OCI-LY3 (cell line): ENCODE data around the gene SERPINB1.

Source experiments
- H2AFZ ChIP-seq: fragments of 200-600, 300-600 bp; shearing (Covaris generic); 2 replicates; pipeline ENCODE4 v1.6.0; 2014; ENCODE audit warnings: antibody characterized with exemption, low read depth, low read length
- H3K27ac ChIP-seq: fragments of 200-600, 300-600 bp; sonication (generic); 2 replicates; pipeline ENCODE4 v1.5.1; 2014; ENCODE audit warnings: mild to moderate bottlenecking, low read length, moderate library complexity, mixed read lengths
- H3K27me3 ChIP-seq: fragments of 200-600, 300-600 bp; sonication (generic); 2 replicates; pipeline ENCODE4 v1.6.1; 2014; ENCODE audit warnings: low read depth, low read length, mixed read lengths
- H3K36me3 ChIP-seq: fragments of 200-600, 300-600 bp; sonication (generic); replicated peaks from 2 replicates; pipeline ENCODE3; 2014; ENCODE audit warnings: low read depth, low read length, mixed read lengths
- H3K4me1 ChIP-seq: fragments of 300-600, 200-600 bp; sonication (generic); 2 replicates; pipeline ENCODE4 v1.6.1; 2014; ENCODE audit warnings: low read length, mixed read lengths
- H3K4me2 ChIP-seq: fragments of 200-600, 300-600 bp; sonication (generic); 2 replicates; pipeline ENCODE4 v1.6.1; 2014; ENCODE audit warnings: low read length, mixed read lengths
- H3K4me3 ChIP-seq: fragments of 300-600, 200-600 bp; sonication (generic); 2 replicates; pipeline ENCODE4 v1.5.1; 2014; ENCODE audit warnings: antibody characterized with exemption, mild to moderate bottlenecking, low read length, moderate library complexity
- H3K79me2 ChIP-seq: fragments of 300-600, 200-600 bp; shearing (Covaris generic); 2 replicates; pipeline ENCODE4 v1.6.1; 2014; ENCODE audit warnings: mild to moderate bottlenecking, low read length, mixed read lengths
- H3K9ac ChIP-seq: fragments of 300-600, 200-600 bp; shearing (Covaris generic); 2 replicates; pipeline ENCODE4 v1.6.0; 2014; ENCODE audit warnings: mild to moderate bottlenecking, low read length, moderate library complexity
- H3K9me3 ChIP-seq: fragments of 200-600, 300-600 bp; shearing (Covaris generic); 2 replicates; pipeline ENCODE4 v1.6.1; 2014; ENCODE audit warnings: low read length, mixed read lengths; ENCODE audit not compliant: insufficient read depth
- H4K20me1 ChIP-seq: fragments of 200-600, 300-600 bp; sonication (generic); 2 replicates; pipeline ENCODE4 v1.6.1; 2016; ENCODE audit warnings: low read length, mixed read lengths; ENCODE audit not compliant: insufficient read depth
- EZH2phosphoT487 ChIP-seq: fragments of 200-600 bp; shearing (Covaris generic); IDR thresholded peaks from 2 replicates; pipeline ENCODE4 v1.6.1; 2018; ENCODE audit warnings: antibody characterized with exemption, mixed run types, low read depth
- TF ChIP-seq, protein P1 (sequence below): fragments of 200-600, 300-600 bp; sonication (generic); IDR thresholded peaks from 2 replicates; pipeline ENCODE4 v1.5.1; 2014; ENCODE audit warnings: antibody characterized with exemption, low read length, low read depth

Gene SERPINB1

DNA sequence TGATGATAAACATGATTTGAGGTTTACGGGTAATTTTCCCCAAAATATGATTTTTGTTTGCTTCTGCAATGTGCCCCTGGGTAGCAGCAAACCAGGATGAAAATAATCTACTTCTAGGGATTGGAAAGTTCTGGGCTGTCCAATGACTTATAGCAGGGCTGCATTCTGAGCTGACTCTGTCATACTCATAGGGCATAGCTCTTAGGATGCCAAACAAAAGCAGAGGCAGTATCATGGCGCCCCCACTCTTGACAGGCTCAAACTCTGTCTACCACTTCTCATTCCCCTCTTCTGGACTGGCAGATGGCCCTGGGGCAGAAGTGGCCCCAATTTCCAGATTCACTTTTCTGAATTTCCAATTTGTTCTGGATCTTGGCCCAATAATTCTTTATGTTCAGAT is 10.3 kb downstream of the SERPINB1 start:
- Histone ChIP-seq H3K27me3 (no peaks in the 10 kb centered on the region), H2AFZ (no peak overlapping the region), H3K9me3 (no peaks in the 10 kb centered on the region), H3K4me1 (peaks cover 6% of the 10 kb centered on the region), H3K9ac (no peak overlapping the region), H3K79me2 (no peaks in the 10 kb centered on the region), H3K36me3 (no peaks in the 10 kb centered on the region), H4K20me1 (no peaks in the 10 kb centered on the region), H3K27ac (no peak overlapping the region), H3K4me3 (no peak overlapping the region), H3K4me2 (no peak overlapping the region)
- TF ChIP-seq, protein P1, sequence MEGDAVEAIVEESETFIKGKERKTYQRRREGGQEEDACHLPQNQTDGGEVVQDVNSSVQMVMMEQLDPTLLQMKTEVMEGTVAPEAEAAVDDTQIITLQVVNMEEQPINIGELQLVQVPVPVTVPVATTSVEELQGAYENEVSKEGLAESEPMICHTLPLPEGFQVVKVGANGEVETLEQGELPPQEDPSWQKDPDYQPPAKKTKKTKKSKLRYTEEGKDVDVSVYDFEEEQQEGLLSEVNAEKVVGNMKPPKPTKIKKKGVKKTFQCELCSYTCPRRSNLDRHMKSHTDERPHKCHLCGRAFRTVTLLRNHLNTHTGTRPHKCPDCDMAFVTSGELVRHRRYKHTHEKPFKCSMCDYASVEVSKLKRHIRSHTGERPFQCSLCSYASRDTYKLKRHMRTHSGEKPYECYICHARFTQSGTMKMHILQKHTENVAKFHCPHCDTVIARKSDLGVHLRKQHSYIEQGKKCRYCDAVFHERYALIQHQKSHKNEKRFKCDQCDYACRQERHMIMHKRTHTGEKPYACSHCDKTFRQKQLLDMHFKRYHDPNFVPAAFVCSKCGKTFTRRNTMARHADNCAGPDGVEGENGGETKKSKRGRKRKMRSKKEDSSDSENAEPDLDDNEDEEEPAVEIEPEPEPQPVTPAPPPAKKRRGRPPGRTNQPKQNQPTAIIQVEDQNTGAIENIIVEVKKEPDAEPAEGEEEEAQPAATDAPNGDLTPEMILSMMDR = no peak
- TF ChIP-seq EZH2phosphoT487 = no peak

DNA sequence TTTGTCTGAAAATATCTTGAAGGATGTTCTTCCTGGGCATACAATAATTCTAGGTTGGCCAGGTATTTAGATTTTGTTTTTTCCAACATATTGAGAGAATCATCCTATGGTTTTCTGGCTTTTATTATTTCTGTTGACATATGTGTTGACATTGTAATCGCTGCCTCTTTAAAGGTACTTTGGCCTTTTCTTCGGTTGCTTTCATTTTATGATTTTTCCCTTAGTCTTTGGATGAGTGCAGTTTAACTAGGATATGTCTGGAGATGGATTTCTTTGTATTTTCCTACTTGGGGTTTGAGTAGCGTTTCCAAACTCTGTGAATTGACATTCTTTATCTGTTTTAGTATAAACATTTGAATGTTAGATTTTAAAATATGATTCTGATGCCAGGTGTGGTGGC is 11.5 kb downstream of the SERPINB1 start:
- H4K20me1 ChIP-seq = no peaks in the 10 kb centered on the region
- H3K4me1 ChIP-seq = peaks cover 6% of the 10 kb centered on the region
- no peak overlapping the region for H3K27ac ChIP-seq
- no peak overlapping the region for H3K4me3 ChIP-seq
- no peak overlapping the region for H3K4me2 ChIP-seq
- TF ChIP-seq EZH2phosphoT487 = no peak
- TF ChIP-seq, protein P1 = no peak
- no peaks in the 10 kb centered on the region for H3K36me3 ChIP-seq
- no peaks in the 10 kb centered on the region for H3K27me3 ChIP-seq
- H2AFZ ChIP-seq = no peak overlapping the region
- H3K9ac ChIP-seq = no peak overlapping the region
- H3K79me2 ChIP-seq = no peaks in the 10 kb centered on the region
- no peaks in the 10 kb centered on the region for H3K9me3 ChIP-seq

DNA sequence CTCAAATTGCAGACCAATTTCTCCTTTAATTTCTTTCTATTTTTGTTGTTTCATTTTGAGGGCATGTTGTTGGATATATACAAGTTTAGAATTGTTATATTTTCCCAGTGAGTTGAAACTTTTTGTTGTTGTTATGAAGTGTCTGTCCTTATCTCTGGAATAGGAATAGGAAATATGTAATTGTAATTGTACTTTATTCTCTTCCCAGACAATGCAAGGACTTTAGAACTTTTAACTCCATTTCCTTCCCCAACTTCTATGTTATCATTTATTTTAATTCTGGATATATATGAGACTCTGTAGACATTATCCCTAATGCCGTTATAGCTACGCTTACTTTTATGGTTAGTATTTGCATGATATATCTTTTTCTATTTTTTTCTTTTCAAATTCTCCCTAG is 12.4 kb downstream of the SERPINB1 start:
- H3K4me2 ChIP-seq = no peak overlapping the region
- no peak overlapping the region for H3K4me3 ChIP-seq
- no peak overlapping the region for H3K9ac ChIP-seq
- H3K9me3 ChIP-seq = no peaks in the 10 kb centered on the region
- H3K79me2 ChIP-seq = no peaks in the 10 kb centered on the region
- TF ChIP-seq, protein P1 = no peak
- no peak for TF ChIP-seq EZH2phosphoT487
- H2AFZ ChIP-seq = no peak overlapping the region
- no peak overlapping the region for H3K27ac ChIP-seq
- H3K4me1 ChIP-seq = peaks cover 6% of the 10 kb centered on the region
- no peaks in the 10 kb centered on the region for H3K36me3 ChIP-seq
- H3K27me3 ChIP-seq = no peaks in the 10 kb centered on the region
- no peaks in the 10 kb centered on the region for H4K20me1 ChIP-seq

DNA sequence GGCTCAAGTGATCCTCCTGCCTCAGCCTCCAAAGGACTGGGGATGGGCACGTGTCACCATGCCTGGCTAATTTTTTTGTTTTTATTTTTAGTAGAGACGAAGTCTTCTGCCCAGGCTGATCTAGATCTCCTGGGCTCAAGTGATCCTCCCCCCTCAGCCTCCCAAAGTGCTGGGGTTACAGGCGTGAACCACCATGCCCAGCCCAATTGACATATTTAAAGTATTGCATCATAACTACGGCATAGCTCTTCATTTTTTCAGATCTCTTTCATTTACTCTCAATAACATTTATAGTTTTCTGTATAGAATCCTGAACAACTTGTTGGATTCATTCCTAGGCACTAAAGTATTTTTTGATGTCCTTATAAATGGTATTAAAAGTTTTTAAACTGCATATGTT is 13.0 kb downstream of the SERPINB1 start:
- Histone ChIP-seq H3K9ac (no peak overlapping the region), H3K79me2 (no peaks in the 10 kb centered on the region), H2AFZ (no peak overlapping the region), H3K27ac (no peak overlapping the region), H3K36me3 (no peaks in the 10 kb centered on the region), H3K9me3 (no peaks in the 10 kb centered on the region), H3K27me3 (no peaks in the 10 kb centered on the region), H3K4me1 (peaks cover 2% of the 10 kb centered on the region), H3K4me3 (no peak overlapping the region), H4K20me1 (no peaks in the 10 kb centered on the region), H3K4me2 (no peak overlapping the region)
- TF ChIP-seq, protein P1 = no peak
- no peak for TF ChIP-seq EZH2phosphoT487
